ENCODE results near the gene ASPA.

Gene ASPA

DNA sequence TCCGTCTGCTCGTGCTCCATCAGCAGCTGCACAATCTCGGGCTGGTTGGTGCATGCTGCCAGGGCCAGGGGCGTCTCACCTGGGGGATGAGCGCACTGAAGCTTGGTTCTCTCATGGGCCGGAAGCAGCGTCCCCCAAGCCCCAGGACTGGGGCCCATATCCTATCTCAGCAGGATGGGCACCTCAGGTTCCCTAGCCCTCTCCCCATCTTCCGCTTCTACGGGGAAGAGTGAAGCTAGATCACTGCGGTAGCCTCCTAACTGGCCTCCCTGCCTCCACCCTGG, 57.0 kb downstream of the ASPA start:
- no peak for DNase-seq (ENCODE audit: extremely low read depth in 1 of 2, low read depth in 1 of 2)

DNA sequence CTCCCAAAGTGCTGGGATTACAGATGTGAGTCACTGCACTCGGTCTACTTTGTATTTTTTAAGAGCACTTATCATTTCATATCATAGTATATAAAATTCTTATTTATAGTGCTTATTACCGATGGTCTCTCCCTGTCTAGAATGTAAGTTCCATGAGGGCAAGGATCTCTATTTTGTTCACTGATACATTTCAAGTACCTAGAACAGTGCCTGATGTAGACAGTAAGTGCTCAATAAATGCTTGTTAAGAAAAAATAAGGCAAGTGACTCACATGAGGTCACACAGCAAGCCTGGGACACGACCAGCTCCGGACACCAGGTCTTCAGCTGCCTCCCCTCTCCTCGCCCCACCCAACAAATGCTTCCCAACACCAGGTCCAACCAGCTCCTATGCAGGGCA, 58.0 kb downstream of the ASPA start:
- DNase-seq (ENCODE audit: extremely low read depth in 1 of 2, low read depth in 1 of 2): no peak

DNA sequence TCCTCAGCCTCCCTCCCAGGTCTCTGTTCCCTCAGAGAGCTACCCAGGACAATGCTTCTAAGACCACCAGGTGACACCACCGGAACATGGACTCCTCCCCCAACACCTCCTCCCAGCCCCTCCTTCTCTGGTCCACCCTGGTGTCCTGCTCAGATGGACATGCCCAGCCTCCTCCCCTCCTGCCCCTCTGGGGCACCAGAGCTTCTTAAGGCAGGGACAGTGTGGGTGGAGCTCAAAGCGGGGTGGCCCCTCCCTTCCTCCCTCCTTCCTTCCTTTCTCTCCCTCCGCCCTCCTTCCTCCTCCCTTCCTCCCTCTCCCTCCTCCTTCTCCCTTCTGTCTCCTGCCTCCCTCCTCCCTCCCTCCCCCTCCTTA, 59.1 kb downstream of the ASPA start:
- no peak for DNase-seq (ENCODE audit: extremely low read depth in 1 of 2, low read depth in 1 of 2)

DNA sequence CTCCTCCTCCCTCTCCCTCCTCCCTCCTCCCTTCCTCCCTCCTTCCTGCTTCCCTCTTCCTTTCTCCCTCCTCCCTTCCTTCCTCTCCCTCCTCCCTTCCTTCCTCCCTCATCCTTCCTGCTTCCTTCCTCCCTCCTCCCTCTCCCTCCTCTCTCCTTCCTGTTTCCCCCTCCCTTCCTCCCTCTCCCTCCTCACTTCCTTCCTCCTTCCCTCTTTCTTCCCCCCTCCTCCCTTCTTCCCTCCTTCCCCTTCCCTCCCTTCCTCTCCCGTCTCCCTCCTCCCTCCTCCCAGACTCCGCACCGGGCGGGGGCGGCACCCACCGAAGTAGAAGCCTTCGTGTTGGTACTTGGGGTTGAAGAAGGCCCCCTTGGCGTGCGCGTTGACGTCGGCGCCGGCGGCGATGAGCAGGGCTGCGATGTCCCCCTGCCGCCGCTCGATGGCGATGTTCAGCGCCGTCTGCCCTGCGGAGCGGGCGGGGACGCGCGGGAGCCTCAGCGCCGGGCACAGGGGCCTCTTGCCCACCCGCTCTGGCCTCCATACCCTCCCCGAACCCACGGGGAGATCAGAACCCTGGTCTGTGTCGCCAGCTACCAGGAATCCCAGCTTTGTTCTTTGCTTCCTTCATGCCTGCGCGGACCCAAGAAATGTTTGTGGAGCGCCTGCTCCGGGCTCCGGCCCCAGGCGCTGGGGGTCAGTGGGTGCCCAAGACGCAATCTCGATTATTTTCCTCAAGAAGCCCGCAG, 59.6 kb downstream of the ASPA start:
- peak in 1 of 2 donors; percentile 38 for DNase-seq (ENCODE audit: extremely low read depth in 1 of 2, low read depth in 1 of 2)

- no peak for DNase-seq (ENCODE audit: extremely low read depth in 1 of 2, low read depth in 1 of 2)
These were observed 60.9 kb downstream of the ASPA start for GRCh38 chr17:3536716-3537115.

DNA sequence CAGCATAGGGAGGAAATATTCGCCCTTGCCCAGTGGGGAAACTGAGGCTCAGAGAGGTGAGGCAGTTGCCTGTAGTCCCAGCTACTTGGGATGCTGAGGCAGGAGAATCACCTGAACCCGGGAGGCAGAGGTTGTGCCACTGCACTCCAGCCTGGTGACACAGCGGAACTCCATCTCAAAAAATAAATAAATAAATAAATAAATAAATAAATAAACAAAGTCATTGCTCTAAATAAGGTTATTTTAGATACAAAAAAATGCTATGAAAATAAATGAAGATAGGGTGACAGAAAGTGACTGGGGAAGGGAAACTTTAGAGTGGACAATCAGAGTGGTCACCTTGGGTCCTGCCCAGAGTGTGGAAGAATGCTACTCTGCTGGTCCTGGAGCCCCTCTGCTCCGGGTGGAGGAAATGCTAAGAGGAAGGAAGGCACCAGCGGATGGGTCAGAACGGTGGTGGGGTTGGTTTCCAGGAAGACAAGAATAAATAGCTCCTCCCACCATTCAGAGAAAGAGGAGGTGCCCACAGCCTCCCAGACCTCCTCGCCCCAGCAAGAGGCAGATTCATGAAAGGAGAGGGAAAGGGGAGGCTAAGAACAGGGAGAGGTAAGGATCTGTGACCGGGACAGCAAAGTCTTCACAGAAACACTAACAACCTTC, 64.2 kb downstream of the ASPA start:
- DNase-seq (ENCODE audit: extremely low read depth in 1 of 2, low read depth in 1 of 2): no peak

GRCh38 chr17:3542410-3543088, 66.8 kb downstream of the ASPA start:
- no peak for DNase-seq (ENCODE audit: extremely low read depth in 1 of 2, low read depth in 1 of 2)

DNA sequence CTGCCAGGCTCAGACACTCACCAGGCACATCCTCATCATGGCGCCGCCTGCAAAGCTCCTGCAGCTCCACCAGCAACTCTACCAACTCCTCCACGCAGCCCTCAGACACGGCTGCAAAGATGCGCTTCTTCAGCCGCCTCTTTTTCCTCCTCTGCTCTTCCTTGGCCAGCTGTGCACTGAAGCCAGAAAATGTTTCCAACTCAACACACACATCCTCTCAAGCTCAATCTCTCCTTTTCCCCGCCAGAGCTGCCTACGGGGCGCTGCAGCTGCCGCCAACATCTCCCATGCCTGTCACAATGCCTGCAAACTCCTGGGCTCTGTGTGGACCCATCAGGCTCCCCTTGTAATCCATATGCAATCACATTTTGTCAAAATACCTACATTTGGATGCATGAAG, 67.7 kb downstream of the ASPA start:
- DNase-seq (ENCODE audit: extremely low read depth in 1 of 2, low read depth in 1 of 2): no peak

DNA sequence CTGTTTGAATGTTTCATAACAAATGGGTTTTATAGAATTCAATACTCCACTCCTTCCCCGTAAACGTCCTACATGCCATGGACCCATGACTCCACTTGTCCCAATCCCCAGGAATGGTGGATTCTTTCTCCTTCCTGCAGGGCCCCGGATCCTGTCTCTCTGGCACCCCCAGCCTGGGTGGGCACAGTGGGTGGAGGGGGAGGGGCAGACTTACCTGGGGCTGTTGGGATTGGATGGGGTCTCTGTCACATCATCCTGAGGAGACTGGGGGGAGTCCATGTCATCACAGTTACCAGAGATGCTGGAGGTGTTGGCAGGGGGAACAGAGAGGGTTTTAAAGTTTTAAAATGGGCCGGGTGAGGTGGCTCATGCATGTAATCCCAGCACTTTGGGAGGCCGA, 68.6 kb downstream of the ASPA start:
- no peak for DNase-seq (ENCODE audit: extremely low read depth in 1 of 2, low read depth in 1 of 2)

DNA sequence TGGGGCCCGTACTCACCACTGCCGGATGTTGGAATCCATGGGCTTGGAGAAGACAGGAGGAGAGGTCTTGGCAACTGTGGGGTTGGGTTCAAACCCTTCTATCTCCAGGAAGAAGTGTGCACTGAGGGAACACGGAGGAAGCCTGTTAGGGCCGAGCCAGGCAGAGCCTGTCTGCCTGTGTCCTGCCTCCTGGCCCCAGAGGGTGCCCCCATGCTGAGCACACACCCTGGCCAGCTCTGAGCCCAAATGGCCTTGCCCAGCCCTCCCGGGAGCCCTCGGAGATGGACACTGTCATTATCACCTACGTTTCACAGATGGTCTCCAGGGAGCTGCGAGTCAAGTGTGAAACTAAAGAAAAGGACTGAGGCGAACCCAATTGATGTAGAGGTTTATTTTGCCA, 69.4 kb downstream of the ASPA start:
- DNase-seq (ENCODE audit: extremely low read depth in 1 of 2, low read depth in 1 of 2): no peak

DNA sequence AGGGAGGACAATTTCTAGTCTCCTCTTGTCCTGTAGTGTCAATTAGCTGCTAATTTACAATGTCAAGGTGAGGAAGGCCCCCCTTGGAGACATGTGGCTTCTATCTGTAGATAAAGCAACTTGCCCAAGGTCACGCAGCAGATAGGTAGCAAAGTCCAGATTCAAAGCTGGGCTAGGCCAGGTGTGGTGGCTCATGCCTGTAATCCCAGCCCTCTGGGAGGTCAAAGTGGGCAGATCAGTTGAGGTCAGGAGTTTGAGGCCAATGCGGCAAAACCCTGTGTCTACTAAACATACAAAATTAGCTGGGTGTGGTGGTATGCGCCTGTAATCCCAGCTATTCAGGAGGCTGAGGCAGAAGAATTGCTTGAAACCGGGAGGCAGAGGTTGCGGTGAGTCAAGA, 70.7 kb downstream of the ASPA start:
- DNase-seq (ENCODE audit: extremely low read depth in 1 of 2, low read depth in 1 of 2): no peak

GRCh38 chr17:3546997-3547396, 71.2 kb downstream of the ASPA start:
- DNase-seq (ENCODE audit: extremely low read depth in 1 of 2, low read depth in 1 of 2): no peak

- DNase-seq (ENCODE audit: extremely low read depth in 1 of 2, low read depth in 1 of 2): no peak
These were observed 71.8 kb downstream of the ASPA start for GRCh38 chr17:3547628-3548027.

DNA sequence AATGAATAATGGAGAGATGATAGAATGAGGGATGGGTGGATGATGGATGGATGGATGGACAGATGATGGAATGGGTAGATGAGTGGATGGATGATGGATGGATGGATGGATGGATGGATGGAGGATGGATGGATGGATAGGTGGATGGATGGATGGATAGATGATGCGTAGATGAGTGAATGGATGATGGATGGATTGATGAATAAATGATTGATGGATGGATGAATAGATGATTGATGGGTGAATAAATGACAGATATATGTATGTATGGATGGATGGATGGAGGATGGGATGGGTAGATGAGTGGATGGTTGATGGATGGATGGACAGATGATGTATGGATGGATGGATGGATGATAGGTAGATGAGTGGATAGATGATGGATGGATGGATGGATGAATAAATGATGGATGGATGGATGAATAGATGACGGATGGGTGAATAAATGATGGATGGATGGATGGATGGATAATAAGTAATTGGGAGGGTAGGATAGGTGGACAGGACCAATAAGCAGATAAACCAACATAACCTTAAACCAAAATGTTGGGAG, 73.9 kb downstream of the ASPA start:
- DNase-seq (ENCODE audit: extremely low read depth in 1 of 2, low read depth in 1 of 2): no peak

DNA sequence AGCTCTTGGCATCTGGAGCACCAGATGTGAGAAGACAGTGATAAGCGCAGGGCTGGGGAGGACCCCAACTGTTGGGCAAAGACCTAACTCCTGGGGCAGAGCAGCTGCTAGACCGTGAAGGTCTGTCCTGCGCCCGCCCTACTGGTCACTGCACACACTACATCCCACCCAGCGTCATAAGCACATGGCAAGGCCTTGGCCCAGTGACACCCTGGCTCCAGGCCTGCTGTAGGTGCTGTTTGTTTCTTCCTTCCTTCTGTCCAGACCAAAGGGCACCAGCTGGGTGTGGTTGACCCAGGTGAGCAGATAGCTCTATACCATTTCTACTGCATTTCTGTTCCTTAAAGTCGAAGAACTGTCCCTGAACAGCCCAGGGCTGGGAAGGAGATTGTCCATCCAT, 75.4 kb downstream of the ASPA start:
- DNase-seq (ENCODE audit: extremely low read depth in 1 of 2, low read depth in 1 of 2): no peak

GRCh38 chr17:3552916-3553315, 77.1 kb downstream of the ASPA start:
- no peak for DNase-seq (ENCODE audit: extremely low read depth in 1 of 2, low read depth in 1 of 2)
